GM19438 (cell line): ENCODE data around the gene PHAX.
"Not testable (repeated sequence)": the region's sequence is repeated elsewhere in the genome, so short reads cannot be mapped to it uniquely, and the experiment has no call there.

Source experiments
- ATAC-seq: cut with Tn5 transposase; IDR thresholded peaks from one replicate; pipeline ENCODE4 v1.9.1; 2021; ENCODE audit warnings: low read depth; ENCODE audit not compliant: unreplicated experiment

The PHAX gene

DNA sequence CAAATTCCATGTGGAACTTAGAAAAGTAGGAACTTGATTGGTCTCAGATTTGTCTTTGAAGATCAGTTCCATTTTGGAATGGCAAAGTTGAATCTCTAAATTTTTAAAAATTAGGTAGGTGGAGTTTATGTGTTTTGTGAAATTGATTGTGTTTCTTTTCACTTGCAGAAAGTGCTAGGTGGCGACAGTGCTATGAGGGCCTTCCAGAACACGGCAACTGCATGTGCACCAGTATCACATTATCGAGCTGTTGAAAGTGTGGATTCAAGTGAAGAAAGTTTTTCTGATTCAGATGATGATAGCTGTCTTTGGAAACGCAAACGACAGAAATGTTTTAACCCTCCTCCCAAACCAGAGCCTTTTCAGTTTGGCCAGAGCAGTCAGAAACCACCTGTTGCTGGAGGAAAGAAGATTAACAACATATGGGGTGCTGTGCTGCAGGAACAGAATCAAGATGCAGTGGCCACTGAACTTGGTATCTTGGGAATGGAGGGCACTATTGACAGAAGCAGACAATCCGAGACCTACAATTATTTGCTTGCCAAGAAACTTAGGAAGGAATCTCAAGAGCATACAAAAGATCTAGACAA, 2.8 kb downstream of the PHAX start:
- no peak for ATAC-seq

GRCh38 chr5:126605525-126605924, 4.8 kb downstream of the PHAX start:
- ATAC-seq = no peak

DNA sequence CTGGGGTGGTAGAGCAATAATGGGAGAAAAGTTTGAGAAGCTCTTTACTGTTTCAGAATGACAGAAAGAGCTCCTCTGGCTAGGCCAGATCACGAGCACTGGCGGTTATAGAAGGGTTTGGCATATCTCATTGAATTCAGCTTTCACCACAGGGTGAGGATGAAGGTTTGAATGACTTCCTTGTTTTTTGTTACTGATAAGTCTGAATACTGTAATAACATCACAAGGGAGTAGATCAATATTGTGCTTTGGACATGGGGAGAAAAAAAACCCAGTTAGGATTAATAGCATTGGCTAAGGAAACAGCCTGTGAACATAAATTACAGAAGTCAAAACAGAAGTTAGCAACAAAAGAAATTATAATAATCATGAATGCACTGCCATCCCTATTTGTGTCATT, 9.4 kb downstream of the PHAX start:
- ATAC-seq = no peak

- ATAC-seq = no peak
Measured at GRCh38 chr5:126610616-126611015, 9.9 kb downstream of the PHAX start.

DNA sequence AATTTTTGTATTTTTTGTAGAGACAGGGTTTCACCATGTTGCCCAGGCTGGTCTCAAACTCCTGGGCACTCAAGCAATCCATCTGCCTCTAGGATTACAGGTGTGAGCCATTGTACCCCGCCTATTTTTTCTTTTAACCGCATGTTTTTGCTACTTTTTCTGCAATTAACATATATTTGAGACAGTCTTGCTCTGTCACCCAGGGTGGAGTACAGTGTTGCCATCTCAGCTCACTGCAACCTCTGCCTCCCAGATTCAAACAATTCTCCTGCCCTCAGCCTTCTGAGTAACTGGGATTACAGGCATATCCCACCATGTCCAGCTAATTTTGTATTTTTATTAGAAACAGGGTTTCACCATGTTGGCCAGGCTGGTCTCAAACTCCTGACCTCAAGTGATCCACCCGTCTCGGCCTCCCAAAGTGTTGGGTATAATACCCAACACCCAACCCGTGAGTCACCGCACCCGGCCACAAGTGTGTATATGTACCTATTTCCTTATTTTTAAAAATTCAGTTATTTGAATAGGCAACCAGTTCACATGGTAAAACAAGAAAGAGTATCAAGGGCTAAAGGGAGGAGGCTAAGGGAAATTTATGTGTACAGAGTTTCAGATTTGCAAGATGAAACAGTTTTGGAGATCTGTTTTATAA, 13.3 kb downstream of the PHAX start:
- ATAC-seq = no peak

DNA sequence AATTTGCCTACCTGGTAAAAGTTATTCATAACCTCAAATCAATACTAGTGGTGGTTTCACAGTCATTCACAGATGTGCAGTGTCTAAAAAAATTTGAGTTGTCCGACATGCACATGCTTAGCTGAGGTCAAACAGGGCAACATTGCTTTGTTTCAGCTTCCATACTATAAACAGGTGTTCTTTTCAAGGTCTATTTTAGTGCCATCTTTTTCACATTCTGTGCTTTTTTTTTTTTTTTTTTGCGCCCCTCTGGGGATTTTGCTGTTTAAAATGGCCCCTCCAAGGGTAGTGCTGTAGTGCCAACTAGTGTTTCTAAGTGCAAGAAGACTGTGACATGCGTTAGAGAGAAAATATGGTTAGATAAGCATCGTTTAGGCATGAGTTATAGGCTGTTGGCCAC, 14.5 kb downstream of the PHAX start:
- peak; percentile 96 for ATAC-seq

- not testable (repeated sequence) for ATAC-seq
Measured at GRCh38 chr5:126617603-126618002, 16.9 kb downstream of the PHAX start.

GRCh38 chr5:126619781-126620180, 19.0 kb downstream of the PHAX start:
- ATAC-seq = no peak

DNA sequence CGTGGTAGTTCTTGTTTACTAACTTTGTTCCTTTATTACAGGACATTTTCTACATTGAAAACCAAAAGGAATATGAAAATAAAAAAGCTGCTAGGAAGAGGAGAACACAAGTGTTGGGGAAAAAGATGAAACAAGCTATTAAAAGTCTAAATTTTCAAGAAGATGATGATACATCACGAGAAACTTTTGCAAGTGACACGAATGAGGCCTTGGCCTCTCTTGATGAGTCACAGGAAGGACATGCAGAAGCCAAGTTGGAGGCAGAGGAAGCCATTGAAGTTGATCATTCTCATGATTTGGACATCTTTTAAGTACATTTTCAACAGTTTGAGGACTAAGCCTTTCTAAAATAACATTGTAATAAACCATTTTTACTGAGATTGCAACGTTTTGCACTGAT, 23.8 kb downstream of the PHAX start:
- no peak for ATAC-seq

DNA sequence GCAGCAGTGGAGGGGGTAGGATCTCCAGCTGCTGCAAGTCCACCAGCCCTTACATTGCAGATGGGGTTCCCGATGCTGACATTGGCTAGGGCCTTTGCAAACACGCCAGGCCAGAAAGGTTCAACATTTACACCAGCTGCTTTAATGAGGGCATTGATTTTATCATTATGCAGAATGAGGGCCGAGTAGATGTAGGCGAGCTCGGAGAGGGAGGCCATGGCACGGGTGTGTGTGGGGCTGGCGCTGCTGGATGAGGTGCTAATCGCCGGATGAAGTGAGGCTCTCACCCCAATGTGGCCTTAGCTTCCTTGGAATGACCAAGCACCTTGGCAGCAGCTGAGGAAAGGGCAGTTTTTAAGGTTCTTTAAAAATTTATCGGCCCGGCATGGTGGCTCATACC, 27.4 kb downstream of the PHAX start:
- no peak for ATAC-seq

- ATAC-seq = no peak
Measured at GRCh38 chr5:126631920-126632319, 31.2 kb downstream of the PHAX start.

DNA sequence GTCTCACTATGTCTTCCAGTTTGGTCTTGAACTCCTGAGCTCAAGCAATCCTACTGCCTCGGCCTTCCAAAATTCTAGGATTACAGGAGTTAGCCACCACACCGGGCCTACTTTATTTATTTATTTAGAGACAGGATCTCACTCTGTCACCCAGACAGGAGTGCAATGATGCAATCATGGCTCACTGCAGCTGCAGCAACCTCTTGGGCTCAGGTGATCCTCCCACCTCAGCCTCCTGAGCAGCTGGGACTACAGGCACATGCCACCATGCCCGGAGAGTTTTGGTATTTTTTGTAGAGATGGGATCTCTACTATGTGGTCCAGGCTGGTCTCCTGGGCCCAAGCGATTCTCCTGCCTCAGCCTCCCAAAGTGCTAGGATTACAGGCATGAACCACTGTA, 32.8 kb downstream of the PHAX start:
- no peak for ATAC-seq

GRCh38 chr5:126635585-126635984, 34.8 kb downstream of the PHAX start:
- no peak for ATAC-seq

- ATAC-seq = no peak
Measured at GRCh38 chr5:126636956-126637355, 36.2 kb downstream of the PHAX start.

DNA sequence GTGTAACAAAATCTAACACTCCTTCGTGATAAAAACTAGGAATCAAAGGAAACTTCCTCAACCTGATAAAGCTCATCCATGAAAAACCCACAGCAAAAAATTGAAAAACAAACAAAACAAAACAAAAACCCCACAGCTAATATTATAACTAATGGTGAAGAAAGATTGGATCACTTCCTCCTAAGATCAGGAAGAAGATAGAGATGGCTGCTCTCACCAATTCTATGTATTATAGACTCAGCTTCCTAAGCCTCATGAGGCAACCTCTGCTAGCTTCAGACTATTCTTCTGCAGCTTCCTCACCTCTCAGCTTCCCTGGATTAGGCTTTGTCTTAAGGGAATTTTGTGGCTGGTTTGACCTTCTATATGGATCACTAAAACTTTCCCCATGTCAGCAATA, 40.1 kb downstream of the PHAX start:
- no peak for ATAC-seq

GRCh38 chr5:126641387-126641786, 40.6 kb downstream of the PHAX start:
- ATAC-seq = no peak

DNA sequence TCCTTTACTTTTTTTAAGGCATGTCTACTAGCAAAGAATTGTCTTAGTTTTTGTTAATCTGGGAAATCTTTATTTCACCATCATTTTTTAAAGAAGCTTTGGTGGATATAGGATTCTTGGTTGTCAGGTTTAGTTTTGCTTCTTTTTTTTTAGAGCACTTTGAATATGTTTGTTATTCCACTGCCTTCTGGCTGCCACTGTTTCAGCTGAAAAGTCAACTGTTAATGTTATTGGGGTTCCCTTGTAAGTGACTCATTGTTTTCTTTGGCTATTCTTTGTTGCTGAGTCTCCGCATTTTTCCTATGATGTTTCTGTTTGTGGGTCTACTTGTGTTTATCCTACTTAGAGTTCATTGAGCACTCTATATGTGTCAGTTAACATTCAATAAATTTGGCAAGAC, 44.4 kb downstream of the PHAX start:
- no peak for ATAC-seq

- no peak for ATAC-seq
Measured at GRCh38 chr5:126647071-126647470, 46.3 kb downstream of the PHAX start.

DNA sequence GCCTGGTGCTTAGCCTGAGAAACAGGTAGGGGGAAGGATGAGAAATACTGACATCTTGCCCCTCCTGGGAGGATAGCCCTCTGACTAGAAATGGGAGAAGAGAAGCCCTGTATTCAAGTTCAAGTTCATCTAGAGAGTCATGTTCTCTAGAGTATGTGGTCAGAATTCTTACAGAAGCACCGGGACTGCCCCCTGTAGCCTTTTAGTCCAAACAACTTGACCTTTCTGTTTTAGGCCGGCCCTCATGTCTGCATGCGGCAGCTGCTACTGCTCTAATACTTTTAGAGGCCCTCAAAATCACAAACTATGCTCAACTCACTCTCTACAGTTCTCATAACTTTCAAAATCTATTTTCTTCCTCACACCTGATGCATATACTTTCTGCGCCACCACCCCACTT, 47.7 kb downstream of the PHAX start:
- no peak for ATAC-seq

- not testable (repeated sequence) for ATAC-seq
Measured at GRCh38 chr5:126649057-126649456, 48.3 kb downstream of the PHAX start.

DNA sequence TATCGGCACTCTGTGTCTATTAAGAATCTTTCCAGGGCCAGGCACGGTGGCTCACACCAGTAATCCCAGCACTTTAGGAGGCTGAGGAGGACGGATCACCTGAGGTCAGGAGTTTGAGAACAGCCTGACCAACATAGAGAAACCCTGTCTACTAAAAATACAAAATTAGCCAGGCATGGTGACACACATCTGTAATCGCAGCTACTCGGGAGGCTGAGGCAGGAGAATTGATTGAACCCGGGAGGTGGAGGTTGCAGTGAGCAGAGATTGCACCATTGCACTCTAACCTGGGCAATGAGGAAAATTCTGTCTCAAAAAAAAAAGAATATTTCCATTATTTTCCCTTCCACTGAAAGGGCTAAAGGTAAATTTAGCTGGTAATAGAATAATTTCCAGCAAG, 49.0 kb downstream of the PHAX start:
- ATAC-seq = not testable (repeated sequence)

GRCh38 chr5:126650463-126650862, 49.7 kb downstream of the PHAX start:
- ATAC-seq = no peak
